ENCODE results near the gene EXOC6. TPM values are rescaled to one million over a fixed set of nuclear protein-coding genes. Genes with fewer than 3 reads are reported as not detected.
A peak's percentile ranks its signal among the peaks of the same experiment; 100 is the strongest.

The EXOC6 gene
- total and polyA plus RNA-seq, 2 of the 13 experiments (the other 11 are each of a cell fraction or from before 2014, with no cell fraction given), result 22.2 to 29.2 TPM

DNA sequence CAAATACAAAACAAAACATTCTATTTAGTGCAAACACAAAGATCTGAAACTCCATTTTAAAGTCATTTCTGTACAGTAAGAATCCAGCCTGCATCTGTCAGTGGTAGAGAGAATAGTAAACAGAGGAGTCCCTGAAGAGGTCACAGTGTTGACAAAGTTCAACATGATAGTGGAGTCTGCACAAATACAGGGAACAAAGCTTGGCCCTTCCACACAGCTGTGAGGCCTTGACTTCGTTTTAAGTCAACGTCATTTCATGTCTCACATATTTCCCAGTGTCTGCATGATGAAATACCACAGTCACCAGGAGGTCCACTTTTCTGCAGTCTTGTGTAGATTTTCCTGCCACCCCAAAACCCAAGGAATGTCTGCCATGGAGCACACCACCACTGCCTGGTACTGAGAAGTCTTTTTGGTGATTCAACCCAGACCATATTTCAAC, 258.3 kb downstream of the EXOC6 start (continued):
- TF ChIP-seq, protein P1, sequence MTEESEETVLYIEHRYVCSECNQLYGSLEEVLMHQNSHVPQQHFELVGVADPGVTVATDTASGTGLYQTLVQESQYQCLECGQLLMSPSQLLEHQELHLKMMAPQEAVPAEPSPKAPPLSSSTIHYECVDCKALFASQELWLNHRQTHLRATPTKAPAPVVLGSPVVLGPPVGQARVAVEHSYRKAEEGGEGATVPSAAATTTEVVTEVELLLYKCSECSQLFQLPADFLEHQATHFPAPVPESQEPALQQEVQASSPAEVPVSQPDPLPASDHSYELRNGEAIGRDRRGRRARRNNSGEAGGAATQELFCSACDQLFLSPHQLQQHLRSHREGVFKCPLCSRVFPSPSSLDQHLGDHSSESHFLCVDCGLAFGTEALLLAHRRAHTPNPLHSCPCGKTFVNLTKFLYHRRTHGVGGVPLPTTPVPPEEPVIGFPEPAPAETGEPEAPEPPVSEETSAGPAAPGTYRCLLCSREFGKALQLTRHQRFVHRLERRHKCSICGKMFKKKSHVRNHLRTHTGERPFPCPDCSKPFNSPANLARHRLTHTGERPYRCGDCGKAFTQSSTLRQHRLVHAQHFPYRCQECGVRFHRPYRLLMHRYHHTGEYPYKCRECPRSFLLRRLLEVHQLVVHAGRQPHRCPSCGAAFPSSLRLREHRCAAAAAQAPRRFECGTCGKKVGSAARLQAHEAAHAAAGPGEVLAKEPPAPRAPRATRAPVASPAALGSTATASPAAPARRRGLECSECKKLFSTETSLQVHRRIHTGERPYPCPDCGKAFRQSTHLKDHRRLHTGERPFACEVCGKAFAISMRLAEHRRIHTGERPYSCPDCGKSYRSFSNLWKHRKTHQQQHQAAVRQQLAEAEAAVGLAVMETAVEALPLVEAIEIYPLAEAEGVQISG (CRISPR knock-in tag; IDR thresholded peaks at IDR 0.05), result peak; percentile 73
- TF ChIP-seq HDAC2 (CRISPR knock-in tag; IDR thresholded peaks at IDR 0.05) (peak; percentile 96), ZNF235 (CRISPR knock-in tag; IDR thresholded peaks at IDR 0.05; ENCODE audit: borderline replicate concordance) (no peak), KDM2A (CRISPR knock-in tag; IDR thresholded peaks at IDR 0.05; ENCODE audit: borderline replicate concordance, low read depth) (no peak), ZFP1 (CRISPR knock-in tag; IDR thresholded peaks at IDR 0.05) (peak; percentile 68; the same call in 1 of the 2 replicates), ZNF567 (CRISPR knock-in tag; IDR thresholded peaks at IDR 0.05; ENCODE audit: borderline replicate concordance) (no peak), THAP11 (CRISPR knock-in tag; IDR thresholded peaks at IDR 0.05) (peak; percentile 75), ZBTB20 (CRISPR knock-in tag; IDR thresholded peaks at IDR 0.05; ENCODE audit: borderline replicate concordance, low read depth) (peak; percentile 59; the same call in 1 of the 2 replicates), RXRB (CRISPR knock-in tag; IDR thresholded peaks at IDR 0.05; ENCODE audit: borderline replicate concordance) (peak; percentile 95), TGIF2 (CRISPR knock-in tag; IDR thresholded peaks at IDR 0.05) (peak; percentile 87), NCOA2 (CRISPR knock-in tag; IDR thresholded peaks at IDR 0.05) (peak; percentile 92), NR2F6 (IDR thresholded peaks at IDR 0.05) (peak; percentile 98), NR2F6 (CRISPR knock-in tag; IDR thresholded peaks at IDR 0.05) (peak; percentile 97), SP5 (CRISPR knock-in tag; IDR thresholded peaks at IDR 0.05; ENCODE audit: borderline replicate concordance, low read depth) (peak; percentile 17; the same call in 1 of the 2 replicates), JUNB (CRISPR knock-in tag; IDR thresholded peaks at IDR 0.05; ENCODE audit: borderline replicate concordance) (no peak), PHF21A (CRISPR knock-in tag; IDR thresholded peaks at IDR 0.05) (peak; percentile 50; the same call in 1 of the 2 replicates), NR2F2 (IDR thresholded peaks at IDR 0.05; ENCODE audit: borderline replicate concordance, low read depth) (peak; percentile 97), ZNF572 (CRISPR knock-in tag; IDR thresholded peaks at IDR 0.05) (no peak), ZNF264 (CRISPR knock-in tag; IDR thresholded peaks at IDR 0.05) (peak; percentile 91)
- TF ChIP-seq, protein P2, sequence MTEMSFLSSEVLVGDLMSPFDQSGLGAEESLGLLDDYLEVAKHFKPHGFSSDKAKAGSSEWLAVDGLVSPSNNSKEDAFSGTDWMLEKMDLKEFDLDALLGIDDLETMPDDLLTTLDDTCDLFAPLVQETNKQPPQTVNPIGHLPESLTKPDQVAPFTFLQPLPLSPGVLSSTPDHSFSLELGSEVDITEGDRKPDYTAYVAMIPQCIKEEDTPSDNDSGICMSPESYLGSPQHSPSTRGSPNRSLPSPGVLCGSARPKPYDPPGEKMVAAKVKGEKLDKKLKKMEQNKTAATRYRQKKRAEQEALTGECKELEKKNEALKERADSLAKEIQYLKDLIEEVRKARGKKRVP (CRISPR knock-in tag; IDR thresholded peaks at IDR 0.05), result peak in 1 of 2 experiments; percentile 97; a peak in 2 of 4 replicates
- TF ChIP-seq, protein P3, sequence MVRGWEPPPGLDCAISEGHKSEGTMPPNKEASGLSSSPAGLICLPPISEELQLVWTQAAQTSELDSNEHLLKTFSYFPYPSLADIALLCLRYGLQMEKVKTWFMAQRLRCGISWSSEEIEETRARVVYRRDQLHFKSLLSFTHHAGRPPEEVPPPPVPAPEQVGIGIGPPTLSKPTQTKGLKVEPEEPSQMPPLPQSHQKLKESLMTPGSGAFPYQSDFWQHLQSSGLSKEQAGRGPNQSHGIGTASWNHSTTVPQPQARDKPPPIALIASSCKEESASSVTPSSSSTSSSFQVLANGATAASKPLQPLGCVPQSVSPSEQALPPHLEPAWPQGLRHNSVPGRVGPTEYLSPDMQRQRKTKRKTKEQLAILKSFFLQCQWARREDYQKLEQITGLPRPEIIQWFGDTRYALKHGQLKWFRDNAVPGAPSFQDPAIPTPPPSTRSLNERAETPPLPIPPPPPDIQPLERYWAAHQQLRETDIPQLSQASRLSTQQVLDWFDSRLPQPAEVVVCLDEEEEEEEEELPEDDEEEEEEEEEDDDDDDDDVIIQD (CRISPR knock-in tag; IDR thresholded peaks at IDR 0.05; ENCODE audit: low read depth), result peak; percentile 86; the same call in 1 of the 2 replicates
- TF ChIP-seq, protein P4, sequence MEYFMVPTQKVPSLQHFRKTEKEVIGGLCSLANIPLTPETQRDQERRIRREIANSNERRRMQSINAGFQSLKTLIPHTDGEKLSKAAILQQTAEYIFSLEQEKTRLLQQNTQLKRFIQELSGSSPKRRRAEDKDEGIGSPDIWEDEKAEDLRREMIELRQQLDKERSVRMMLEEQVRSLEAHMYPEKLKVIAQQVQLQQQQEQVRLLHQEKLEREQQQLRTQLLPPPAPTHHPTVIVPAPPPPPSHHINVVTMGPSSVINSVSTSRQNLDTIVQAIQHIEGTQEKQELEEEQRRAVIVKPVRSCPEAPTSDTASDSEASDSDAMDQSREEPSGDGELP (IDR thresholded peaks at IDR 0.05; ENCODE audit: borderline replicate concordance, low read depth), result peak; percentile 96
- TF ChIP-seq, protein P5, sequence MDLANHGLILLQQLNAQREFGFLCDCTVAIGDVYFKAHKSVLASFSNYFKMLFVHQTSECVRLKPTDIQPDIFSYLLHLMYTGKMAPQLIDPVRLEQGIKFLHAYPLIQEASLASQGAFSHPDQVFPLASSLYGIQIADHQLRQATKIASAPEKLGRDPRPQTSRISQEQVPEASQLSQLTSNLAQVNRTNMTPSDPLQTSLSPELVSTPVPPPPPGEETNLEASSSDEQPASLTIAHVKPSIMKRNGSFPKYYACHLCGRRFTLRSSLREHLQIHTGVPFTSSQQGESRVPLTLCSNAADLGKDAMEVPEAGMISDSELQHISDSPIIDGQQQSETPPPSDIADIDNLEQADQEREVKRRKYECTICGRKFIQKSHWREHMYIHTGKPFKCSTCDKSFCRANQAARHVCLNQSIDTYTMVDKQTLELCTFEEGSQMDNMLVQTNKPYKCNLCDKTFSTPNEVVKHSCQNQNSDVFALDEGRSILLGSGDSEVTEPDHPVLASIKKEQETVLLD (CRISPR knock-in tag; IDR thresholded peaks at IDR 0.05; ENCODE audit: low read depth), result no peak
